Activated naive CD4-positive, alpha-beta T cell treated with anti-CD3 and anti-CD28 coated beads, Interleukin-2, amount 10 ng/mL, durations not matched to agents 7 days and 5 days (primary cell): ENCODE results near the gene TCF12.

Experiments
- CTCF ChIA-PET: fragments of 350-600 bp; sonication (Branson Sonifier 250); formaldehyde crosslinking; loops from one replicate; lab custom pipeline; 2021; ENCODE audit warnings: antibody characterized with exemption; lab: Charles Lee
- DNase-seq: peaks from one replicate; pipeline ENCODE4 v3.0.0-alpha.2; 2020
- H3K27ac Mint-ChIP-seq: one replicate; pipeline ENCODE4 v1.8.0; 2021; ENCODE audit warnings: mild to moderate bottlenecking, moderate library complexity, mixed read lengths
- H3K27me3 Mint-ChIP-seq: one replicate; pipeline ENCODE4 v1.8.0; 2021; ENCODE audit warnings: mild to moderate bottlenecking, mixed read lengths
- H3K36me3 Mint-ChIP-seq: one replicate; pipeline ENCODE4 v1.8.0; 2021; ENCODE audit warnings: mixed read lengths
- H3K4me1 Mint-ChIP-seq: one replicate; pipeline ENCODE4 v1.8.0; 2021; ENCODE audit warnings: mixed read lengths
- H3K4me3 Mint-ChIP-seq: one replicate; pipeline ENCODE4 v1.8.0; 2021; ENCODE audit warnings: mild to moderate bottlenecking, moderate library complexity, mixed read lengths
- H3K9me3 Mint-ChIP-seq: one replicate; pipeline ENCODE4 v1.8.0; 2021; ENCODE audit warnings: mixed read lengths

Gene TCF12

DNA sequence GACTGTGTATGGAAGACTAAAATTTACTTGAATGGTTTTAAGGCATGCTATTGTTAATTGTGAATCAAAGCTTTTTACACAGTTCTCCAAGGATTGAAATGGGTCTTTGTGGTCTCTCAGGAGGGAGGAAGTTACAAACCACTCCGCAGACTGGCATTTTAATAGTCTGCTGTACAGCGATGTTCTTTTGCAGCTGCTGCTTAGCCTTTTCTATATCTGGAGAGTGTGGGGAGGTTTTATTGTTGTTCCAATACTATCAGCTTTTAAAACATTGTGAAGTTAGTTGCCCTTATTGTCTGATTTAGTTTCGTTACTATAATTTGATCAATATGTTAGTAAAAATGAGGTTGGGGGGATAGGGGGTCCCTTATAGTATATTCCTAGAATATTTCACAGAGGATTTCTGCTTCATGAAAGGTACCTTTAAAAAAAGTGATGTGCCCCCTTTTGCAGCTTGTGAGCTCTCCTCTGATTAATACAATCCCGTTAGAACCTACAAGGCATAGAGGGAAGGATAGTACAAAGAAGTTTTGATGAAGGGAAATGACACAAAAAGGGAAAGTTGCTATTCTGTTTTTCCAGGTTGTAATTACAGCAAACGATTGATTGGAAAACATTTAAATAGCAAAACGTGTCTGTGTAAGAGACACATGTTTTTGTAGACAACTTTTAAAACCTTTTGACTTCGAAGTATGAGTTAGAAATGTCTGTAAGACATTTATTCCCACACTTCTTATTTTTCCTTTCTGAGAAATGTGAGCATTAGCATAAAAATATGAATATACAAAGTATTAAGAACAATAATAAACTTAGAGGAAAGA lies 299.5 kb downstream of the TCF12 start:
- H3K4me1 Mint-ChIP-seq, result peaks cover 5% of the 10 kb centered on the region
- no peaks in the 10 kb centered on the region for H3K36me3 Mint-ChIP-seq
- H3K4me3 Mint-ChIP-seq, result no peak overlapping the region
- H3K27ac Mint-ChIP-seq, result no peak overlapping the region
- DNase-seq, result no peak
- no peaks in the 10 kb centered on the region for H3K9me3 Mint-ChIP-seq
- CTCF ChIA-PET, result no interaction called here
- no peaks in the 10 kb centered on the region for H3K27me3 Mint-ChIP-seq

DNA sequence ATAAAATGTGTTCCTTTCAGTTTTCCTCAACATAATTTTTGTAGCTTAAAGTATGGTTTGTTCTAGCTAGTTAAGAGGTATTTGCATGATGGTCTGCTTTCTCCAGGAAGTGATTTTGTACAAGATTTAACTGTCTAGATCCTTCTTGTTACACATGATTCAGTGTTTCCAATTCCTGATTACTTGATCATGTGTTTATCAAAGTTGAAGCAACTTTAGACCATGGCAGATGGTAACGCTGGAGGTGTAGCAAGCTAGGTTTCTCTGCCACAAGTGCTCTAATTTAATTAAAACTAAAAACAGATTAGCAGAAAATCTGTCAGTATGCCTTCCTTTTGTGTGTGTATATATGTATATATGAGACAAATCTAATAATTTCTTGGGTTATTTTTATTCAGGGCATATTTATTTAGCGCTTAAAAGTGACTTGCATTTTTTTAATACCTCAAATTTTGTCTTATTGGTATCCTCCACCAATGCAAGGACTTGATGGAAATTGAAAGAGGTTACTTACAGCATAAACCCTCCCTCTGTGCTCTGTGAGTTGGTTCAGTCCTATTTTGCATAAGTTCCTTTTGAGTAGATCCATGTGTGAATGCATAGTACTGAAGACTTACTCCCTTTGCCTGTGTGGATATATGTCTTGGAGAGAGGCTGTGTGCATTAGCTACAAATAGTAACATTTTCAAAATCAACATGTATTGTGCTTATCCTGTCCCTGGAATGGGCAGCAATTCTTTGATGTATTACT lies 300.6 kb downstream of the TCF12 start:
- CTCF ChIA-PET, result interaction anchor here (0.7 kb wide), 1 partner anchor 74 kb away, joined by 3 read pairs; no protein-coding TSS in a partner anchor

DNA sequence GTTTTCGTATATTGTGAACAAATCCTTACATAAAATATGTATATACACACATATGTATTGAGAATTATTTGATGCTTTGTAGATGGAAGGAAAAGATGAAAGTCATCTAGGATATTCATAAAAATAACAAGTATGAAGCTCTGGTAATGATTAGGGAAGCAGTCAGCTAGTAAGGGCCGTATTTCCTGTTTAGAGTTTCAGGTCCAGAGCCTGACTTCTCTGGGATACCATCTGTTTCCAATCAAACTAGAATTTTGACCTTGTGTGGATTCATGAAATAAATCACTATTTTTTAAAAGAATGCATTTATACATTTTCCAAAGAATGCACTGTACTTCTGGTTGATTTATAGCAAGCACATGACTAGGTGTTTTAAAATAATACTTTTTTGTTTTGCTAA lies 301.8 kb downstream of the TCF12 start:
- no peaks in the 10 kb centered on the region for H3K36me3 Mint-ChIP-seq
- DNase-seq, result no peak
- H3K4me1 Mint-ChIP-seq, result peaks cover 5% of the 10 kb centered on the region
- CTCF ChIA-PET, result interaction anchor here (0.7 kb wide), 1 partner anchor 75 kb away, joined by 3 read pairs; no protein-coding TSS in a partner anchor
- no peak overlapping the region for H3K27ac Mint-ChIP-seq
- H3K27me3 Mint-ChIP-seq, result no peaks in the 10 kb centered on the region
- H3K9me3 Mint-ChIP-seq, result no peaks in the 10 kb centered on the region
- no peak overlapping the region for H3K4me3 Mint-ChIP-seq

More for the DNA sequence above, 300.6 kb downstream of the TCF12 start:
- DNase-seq, result no peak
- Mint-ChIP-seq H3K4me1 (peaks cover 5% of the 10 kb centered on the region), H3K27ac (no peak overlapping the region), H3K9me3 (no peaks in the 10 kb centered on the region), H3K27me3 (no peaks in the 10 kb centered on the region), H3K36me3 (no peaks in the 10 kb centered on the region), H3K4me3 (no peak overlapping the region)

DNA sequence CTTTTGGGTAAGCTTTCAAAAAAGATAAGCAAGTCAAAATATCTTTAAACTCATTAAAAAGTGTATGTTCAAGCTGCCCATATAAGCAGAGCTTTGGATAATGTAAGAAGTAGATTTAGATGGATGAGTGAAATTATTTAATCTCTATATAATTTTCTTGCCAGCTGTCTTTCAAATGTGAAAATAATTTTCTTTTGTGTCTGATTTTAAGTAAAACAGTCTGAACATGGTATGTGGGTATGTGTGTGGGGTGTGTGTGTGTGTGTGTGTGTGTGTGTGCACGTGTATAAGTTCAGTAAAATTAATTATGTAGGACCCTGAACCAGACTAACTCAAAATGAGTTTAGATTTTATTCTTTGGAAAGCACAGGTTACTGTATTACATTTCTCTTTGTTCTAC lies 302.7 kb downstream of the TCF12 start:
- Mint-ChIP-seq H3K4me3 (no peak overlapping the region), H3K27me3 (no peaks in the 10 kb centered on the region), H3K4me1 (peaks cover 5% of the 10 kb centered on the region), H3K27ac (no peak overlapping the region), H3K36me3 (no peaks in the 10 kb centered on the region), H3K9me3 (no peaks in the 10 kb centered on the region)
- CTCF ChIA-PET, result no interaction called here
- DNase-seq, result no peak

DNA sequence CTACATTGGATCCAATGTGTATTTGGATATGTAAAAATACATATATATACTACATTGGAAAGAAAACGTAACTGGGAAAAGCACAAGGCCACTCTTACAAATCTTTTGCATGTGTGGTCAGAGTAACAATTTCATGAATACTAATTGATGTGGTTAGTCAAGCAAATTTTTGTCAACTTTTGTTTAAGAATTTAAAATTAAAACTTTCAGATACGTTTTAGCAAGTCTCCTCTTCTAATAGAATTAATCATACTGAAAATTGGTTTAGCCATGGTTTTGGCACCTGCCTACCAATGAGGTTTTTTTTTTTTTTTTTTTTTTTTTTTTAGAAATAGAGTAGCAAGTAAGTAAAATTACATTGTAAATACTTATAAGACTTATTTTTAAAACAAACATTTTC lies 304.9 kb downstream of the TCF12 start:
- CTCF ChIA-PET, result no interaction called here
- no peaks in the 10 kb centered on the region for H3K4me1 Mint-ChIP-seq
- no peak overlapping the region for H3K27ac Mint-ChIP-seq
- H3K9me3 Mint-ChIP-seq, result no peaks in the 10 kb centered on the region
- H3K27me3 Mint-ChIP-seq, result no peaks in the 10 kb centered on the region
- H3K4me3 Mint-ChIP-seq, result no peak overlapping the region
- DNase-seq, result no peak
- H3K36me3 Mint-ChIP-seq, result no peaks in the 10 kb centered on the region

DNA sequence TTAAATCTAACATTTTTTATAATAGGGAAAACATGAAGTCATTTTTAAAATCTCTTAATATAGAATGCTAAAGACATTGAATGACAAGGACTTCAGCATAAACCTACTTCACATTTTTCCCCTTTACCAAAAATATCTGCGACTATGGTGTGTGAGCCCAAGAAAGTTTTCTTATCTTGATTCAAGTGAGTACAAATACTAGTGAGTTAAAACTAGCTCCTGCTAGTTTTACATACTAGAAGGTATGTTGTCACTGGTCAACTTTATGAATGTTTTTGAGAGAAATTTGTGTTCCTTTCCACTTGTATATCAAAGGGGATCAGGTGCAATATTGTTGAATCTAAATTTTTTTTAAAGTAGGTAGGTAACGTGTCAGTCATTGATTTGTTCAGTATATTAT lies 305.4 kb downstream of the TCF12 start:
- no peaks in the 10 kb centered on the region for H3K9me3 Mint-ChIP-seq
- no peak for DNase-seq
- CTCF ChIA-PET, result no interaction called here
- no peaks in the 10 kb centered on the region for H3K4me1 Mint-ChIP-seq
- H3K27ac Mint-ChIP-seq, result no peak overlapping the region
- no peaks in the 10 kb centered on the region for H3K36me3 Mint-ChIP-seq
- no peaks in the 10 kb centered on the region for H3K27me3 Mint-ChIP-seq
- no peak overlapping the region for H3K4me3 Mint-ChIP-seq

DNA sequence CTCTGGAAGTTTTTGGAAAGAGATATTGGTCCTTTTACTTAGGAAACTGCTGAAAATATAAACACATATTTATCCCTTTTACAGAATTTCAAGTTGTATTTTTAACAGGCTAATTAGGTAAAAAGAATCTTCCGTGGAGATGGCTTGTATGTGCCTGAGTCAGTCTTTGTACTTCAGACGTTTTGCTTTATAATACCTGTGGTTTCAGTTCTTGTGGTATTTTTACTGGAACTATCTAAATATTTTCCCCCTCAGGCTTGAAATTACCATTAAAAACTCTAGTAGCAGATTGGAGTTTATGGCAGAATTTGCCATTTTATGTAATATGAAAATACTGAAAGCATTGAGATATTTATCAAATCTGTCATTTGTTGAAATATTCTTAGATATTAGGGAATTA lies 306.2 kb downstream of the TCF12 start:
- Mint-ChIP-seq H3K4me1 (no peaks in the 10 kb centered on the region), H3K9me3 (no peaks in the 10 kb centered on the region), H3K36me3 (no peaks in the 10 kb centered on the region), H3K27me3 (no peaks in the 10 kb centered on the region), H3K27ac (no peak overlapping the region), H3K4me3 (no peak overlapping the region)
- no peak for DNase-seq
- CTCF ChIA-PET, result no interaction called here

DNA sequence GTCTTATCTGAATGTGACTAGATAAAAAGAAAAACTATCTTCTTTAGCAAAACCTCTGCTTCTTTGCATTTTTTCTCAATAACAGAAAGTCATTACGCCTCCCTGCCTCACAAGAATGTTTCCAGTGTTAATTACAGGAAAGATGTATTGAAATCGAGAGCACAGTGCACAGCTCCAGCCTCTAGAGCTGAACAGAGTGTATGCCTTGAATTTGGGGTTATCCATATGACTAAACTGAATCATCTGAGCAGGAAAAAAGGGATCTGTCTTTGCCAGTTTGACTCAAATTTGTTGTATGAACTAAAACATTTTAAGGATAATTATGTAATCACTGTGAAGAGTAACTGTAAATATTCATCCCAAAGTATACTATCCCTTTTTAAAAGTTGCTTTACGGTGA lies 308.7 kb downstream of the TCF12 start:
- Mint-ChIP-seq H3K27me3 (no peaks in the 10 kb centered on the region), H3K36me3 (no peaks in the 10 kb centered on the region), H3K4me3 (no peak overlapping the region), H3K27ac (no peak overlapping the region), H3K4me1 (no peaks in the 10 kb centered on the region), H3K9me3 (no peaks in the 10 kb centered on the region)
- CTCF ChIA-PET, result no interaction called here
- DNase-seq, result no peak

DNA sequence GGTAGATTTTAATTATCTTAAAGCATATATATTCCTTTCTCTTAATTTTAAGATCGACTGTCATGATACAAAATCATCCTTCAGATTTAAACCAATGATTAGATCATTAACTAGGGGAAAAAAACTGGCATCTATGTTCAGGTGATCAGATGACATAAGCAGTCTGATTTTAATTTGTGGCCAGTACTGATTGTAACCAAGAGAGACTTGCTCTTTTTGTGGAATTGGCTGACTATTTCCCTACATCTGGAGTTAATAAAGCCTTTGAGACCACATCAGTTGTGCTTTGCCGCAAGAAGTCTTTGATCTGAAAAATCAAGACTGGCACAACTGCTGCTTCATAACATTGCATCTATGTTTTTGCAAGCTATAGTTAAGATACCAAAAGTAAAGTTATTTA lies 309.5 kb downstream of the TCF12 start:
- CTCF ChIA-PET, result no interaction called here
- H3K27ac Mint-ChIP-seq, result no peak overlapping the region
- no peaks in the 10 kb centered on the region for H3K27me3 Mint-ChIP-seq
- no peaks in the 10 kb centered on the region for H3K4me1 Mint-ChIP-seq
- no peaks in the 10 kb centered on the region for H3K9me3 Mint-ChIP-seq
- no peak for DNase-seq
- H3K4me3 Mint-ChIP-seq, result no peak overlapping the region
- no peaks in the 10 kb centered on the region for H3K36me3 Mint-ChIP-seq

DNA sequence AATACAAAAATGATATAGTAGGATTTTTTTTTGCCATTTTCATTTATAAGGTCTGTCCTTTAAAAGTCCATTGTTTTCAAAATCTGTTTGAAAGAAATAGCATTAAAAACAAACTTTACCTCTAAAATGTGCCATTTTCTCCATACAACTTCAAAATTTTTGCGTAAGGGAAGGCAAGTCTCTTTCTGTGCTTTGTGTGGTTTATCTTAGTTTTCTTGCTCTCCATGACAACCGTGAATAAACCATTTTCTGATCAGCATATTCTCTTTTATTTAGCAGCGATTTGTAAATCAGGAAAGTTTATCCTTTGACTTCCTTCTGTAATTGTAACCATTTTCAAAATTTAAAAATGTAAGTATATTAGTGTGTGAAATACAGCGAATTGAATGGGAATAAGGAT lies 310.0 kb downstream of the TCF12 start:
- H3K4me3 Mint-ChIP-seq, result no peak overlapping the region
- H3K27me3 Mint-ChIP-seq, result no peaks in the 10 kb centered on the region
- H3K27ac Mint-ChIP-seq, result no peak overlapping the region
- CTCF ChIA-PET, result no interaction called here
- H3K4me1 Mint-ChIP-seq, result no peaks in the 10 kb centered on the region
- H3K9me3 Mint-ChIP-seq, result no peaks in the 10 kb centered on the region
- no peaks in the 10 kb centered on the region for H3K36me3 Mint-ChIP-seq
- no peak for DNase-seq

DNA sequence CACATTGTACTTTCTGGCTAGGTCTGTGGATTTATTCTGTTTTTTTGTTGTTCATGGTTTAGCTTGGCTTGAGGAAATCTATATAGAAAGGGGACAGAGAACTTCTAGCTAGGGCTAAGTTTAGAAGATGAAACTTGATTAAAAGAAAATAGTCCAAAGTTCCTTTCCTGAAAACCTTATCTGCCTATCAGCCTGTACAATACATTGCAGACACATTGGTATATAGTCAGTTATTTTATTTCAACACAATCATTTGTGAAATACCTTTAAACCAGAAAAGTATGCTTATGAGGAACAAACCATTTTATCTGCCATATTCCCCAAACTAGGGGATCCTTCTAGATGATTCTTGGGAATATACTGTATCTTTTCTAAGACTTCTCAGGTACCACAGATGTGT lies 310.6 kb downstream of the TCF12 start:
- Mint-ChIP-seq H3K36me3 (no peaks in the 10 kb centered on the region), H3K27me3 (no peaks in the 10 kb centered on the region), H3K27ac (no peak overlapping the region), H3K4me1 (no peaks in the 10 kb centered on the region), H3K4me3 (no peak overlapping the region), H3K9me3 (no peaks in the 10 kb centered on the region)
- DNase-seq, result no peak
- CTCF ChIA-PET, result no interaction called here

DNA sequence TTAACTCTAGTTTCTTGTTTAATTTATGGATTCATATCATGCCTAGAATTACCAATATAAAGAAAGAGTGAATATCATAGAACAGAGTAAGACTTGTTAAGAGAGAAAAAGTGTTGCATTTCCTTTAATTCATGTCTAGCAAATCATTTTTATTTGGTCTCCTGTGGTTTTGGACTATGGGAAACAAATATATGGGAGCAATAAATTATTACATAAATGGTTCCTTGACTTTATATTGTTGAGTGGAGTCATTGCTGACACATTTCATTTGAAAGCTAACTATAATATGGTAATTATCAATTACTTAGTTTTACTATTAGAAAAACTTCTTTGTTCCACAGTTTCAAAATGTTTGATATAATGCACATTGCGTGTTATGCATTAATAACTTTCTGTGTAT lies 313.1 kb downstream of the TCF12 start:
- no peak overlapping the region for H3K4me3 Mint-ChIP-seq
- no peak overlapping the region for H3K27ac Mint-ChIP-seq
- no peak for DNase-seq
- CTCF ChIA-PET, result no interaction called here
- no peaks in the 10 kb centered on the region for H3K9me3 Mint-ChIP-seq
- no peaks in the 10 kb centered on the region for H3K4me1 Mint-ChIP-seq
- H3K36me3 Mint-ChIP-seq, result no peaks in the 10 kb centered on the region
- no peaks in the 10 kb centered on the region for H3K27me3 Mint-ChIP-seq

DNA sequence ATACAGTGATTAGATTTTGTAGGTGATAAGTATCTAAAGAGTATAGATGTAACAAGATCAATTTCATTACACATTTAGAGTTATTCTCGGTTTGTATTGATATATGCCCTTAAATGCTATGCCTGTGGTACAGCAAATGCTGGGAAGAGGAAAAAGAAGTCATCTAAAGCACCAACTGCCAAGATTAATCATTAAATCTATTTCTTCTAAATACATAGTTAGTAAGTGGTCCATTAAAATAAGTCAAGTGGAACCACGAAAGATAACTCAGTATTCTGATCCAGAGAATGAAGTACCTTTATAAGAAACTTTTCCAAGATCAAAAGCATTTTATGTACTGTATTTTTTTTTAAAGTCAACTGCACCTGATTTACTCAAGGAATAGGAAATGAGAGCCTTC lies 315.7 kb downstream of the TCF12 start:
- no peak for DNase-seq
- CTCF ChIA-PET, result no interaction called here
- Mint-ChIP-seq H3K27ac (no peak overlapping the region), H3K36me3 (peaks cover 2% of the 10 kb centered on the region), H3K27me3 (no peaks in the 10 kb centered on the region), H3K9me3 (no peaks in the 10 kb centered on the region), H3K4me1 (no peaks in the 10 kb centered on the region), H3K4me3 (no peak overlapping the region)

DNA sequence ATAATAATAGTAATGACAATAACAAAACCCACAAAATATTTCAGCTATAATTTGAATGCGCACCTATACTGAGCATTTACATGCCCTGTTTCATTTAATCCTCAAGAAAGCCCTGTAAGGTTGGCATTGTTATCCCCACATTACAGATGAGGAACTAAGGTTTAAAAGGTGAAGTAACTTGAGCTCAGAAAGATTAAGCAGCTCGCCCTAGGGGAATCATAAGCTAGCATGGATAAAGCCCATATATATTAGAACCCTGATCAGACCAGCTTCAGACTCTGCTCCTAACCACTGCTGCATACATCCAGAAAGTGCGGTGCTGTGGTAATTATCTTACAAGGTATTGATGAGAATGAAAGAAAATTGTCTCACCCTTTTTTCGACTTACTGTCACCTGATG lies 316.7 kb downstream of the TCF12 start:
- no peaks in the 10 kb centered on the region for H3K4me1 Mint-ChIP-seq
- H3K27ac Mint-ChIP-seq, result no peak overlapping the region
- no peak overlapping the region for H3K4me3 Mint-ChIP-seq
- CTCF ChIA-PET, result interaction anchor here (1.3 kb wide), 1 partner anchor 13 kb away, joined by 3 read pairs; no protein-coding TSS in a partner anchor
- H3K36me3 Mint-ChIP-seq, result peaks cover 6% of the 10 kb centered on the region
- no peaks in the 10 kb centered on the region for H3K9me3 Mint-ChIP-seq
- no peak for DNase-seq
- H3K27me3 Mint-ChIP-seq, result no peaks in the 10 kb centered on the region

DNA sequence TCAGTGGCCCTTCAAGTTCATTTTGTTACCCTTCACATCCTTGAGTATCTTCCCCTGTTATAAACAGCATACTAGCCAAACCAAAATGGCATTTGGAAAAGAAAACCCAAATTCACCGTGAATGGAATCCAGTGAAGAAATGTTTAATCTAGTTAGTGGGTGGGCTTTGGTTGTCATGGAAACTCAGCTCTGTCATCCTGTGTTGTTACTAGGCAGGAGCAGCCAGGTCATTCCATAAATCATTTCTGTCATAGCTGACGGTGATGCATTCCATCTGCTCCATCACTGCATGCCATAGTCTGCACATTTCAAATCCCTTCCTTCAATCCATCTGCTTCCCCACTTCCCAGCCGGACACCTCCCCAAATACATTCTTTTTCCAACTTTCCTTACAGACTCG lies 317.4 kb downstream of the TCF12 start:
- DNase-seq, result no peak
- H3K27ac Mint-ChIP-seq, result no peak overlapping the region
- H3K4me3 Mint-ChIP-seq, result no peak overlapping the region
- H3K36me3 Mint-ChIP-seq, result peaks cover 6% of the 10 kb centered on the region
- no peaks in the 10 kb centered on the region for H3K4me1 Mint-ChIP-seq
- H3K27me3 Mint-ChIP-seq, result no peaks in the 10 kb centered on the region
- no peaks in the 10 kb centered on the region for H3K9me3 Mint-ChIP-seq
- CTCF ChIA-PET, result no interaction called here
